ENCODE measurements around the gene ERRFI1.
"Not testable (repeated sequence)": the region's sequence is repeated elsewhere in the genome, so short reads cannot be mapped to it uniquely, and the experiment has no call there.

DNA sequence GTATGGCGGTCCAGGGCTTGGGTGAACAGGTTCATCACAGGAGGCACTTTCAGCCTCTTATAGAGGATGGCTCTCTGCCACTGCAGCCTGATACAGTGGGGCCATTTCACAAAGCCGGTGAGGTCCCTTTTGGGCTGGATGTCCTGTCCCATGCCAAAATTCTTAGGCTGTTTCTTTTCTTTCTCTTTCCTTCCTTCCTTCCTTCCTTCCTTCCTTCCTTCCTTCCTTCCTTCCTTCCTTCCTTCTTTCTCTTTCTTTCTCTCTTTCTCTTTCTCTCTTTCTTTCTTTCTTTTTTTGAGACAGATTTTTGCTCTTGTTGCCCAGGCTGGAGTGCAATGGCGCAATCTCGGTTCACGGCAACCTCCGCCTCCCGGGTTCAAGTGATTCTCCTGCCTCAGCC, 31.7 kb upstream of the ERRFI1 start:
- TF ChIP-seq POLR2AphosphoS5 (IDR thresholded peaks at IDR 0.05; ENCODE audit: low read depth, low read length); POLR2A (IDR thresholded peaks at IDR 0.05; ENCODE audit: control extremely low read depth in 1 of 2, low read depth in 2 of 2, low read length in 2 of 2); RAD21 (IDR thresholded peaks at IDR 0.05 in 1 of 2, conservative IDR thresholded peaks at IDR 0.05 in 1 of 2; ENCODE audit: low read depth in 2 of 2, low read length in 2 of 2): not testable (repeated sequence)
- TF ChIP-seq, protein P1, sequence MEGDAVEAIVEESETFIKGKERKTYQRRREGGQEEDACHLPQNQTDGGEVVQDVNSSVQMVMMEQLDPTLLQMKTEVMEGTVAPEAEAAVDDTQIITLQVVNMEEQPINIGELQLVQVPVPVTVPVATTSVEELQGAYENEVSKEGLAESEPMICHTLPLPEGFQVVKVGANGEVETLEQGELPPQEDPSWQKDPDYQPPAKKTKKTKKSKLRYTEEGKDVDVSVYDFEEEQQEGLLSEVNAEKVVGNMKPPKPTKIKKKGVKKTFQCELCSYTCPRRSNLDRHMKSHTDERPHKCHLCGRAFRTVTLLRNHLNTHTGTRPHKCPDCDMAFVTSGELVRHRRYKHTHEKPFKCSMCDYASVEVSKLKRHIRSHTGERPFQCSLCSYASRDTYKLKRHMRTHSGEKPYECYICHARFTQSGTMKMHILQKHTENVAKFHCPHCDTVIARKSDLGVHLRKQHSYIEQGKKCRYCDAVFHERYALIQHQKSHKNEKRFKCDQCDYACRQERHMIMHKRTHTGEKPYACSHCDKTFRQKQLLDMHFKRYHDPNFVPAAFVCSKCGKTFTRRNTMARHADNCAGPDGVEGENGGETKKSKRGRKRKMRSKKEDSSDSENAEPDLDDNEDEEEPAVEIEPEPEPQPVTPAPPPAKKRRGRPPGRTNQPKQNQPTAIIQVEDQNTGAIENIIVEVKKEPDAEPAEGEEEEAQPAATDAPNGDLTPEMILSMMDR (IDR thresholded peaks at IDR 0.05; ENCODE audit: control extremely low read depth in 1 of 3, insufficient read depth in 1 of 3, low read depth in 1 of 3, low read length in 3 of 3), result not testable (repeated sequence)
- TF ChIP-seq, protein P2, sequence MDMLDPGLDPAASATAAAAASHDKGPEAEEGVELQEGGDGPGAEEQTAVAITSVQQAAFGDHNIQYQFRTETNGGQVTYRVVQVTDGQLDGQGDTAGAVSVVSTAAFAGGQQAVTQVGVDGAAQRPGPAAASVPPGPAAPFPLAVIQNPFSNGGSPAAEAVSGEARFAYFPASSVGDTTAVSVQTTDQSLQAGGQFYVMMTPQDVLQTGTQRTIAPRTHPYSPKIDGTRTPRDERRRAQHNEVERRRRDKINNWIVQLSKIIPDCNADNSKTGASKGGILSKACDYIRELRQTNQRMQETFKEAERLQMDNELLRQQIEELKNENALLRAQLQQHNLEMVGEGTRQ (IDR thresholded peaks at IDR 0.05; ENCODE audit: low read length), result not testable (repeated sequence)
- TF ChIP-seq, protein P3, sequence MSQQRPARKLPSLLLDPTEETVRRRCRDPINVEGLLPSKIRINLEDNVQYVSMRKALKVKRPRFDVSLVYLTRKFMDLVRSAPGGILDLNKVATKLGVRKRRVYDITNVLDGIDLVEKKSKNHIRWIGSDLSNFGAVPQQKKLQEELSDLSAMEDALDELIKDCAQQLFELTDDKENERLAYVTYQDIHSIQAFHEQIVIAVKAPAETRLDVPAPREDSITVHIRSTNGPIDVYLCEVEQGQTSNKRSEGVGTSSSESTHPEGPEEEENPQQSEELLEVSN (IDR thresholded peaks at IDR 0.05), result not testable (repeated sequence)

Measured in H1 (cell line).